ENCODE data around the gene FAM50B. TPM values are rescaled to one million over a fixed set of nuclear protein-coding genes. Genes with fewer than 3 reads are reported as not detected.

Gene FAM50B
- total and polyA plus RNA-seq, 2 of the 13 experiments (the other 11 are each of a cell fraction or from before 2014, with no cell fraction given): 0.05 TPM; not detected in 1

- TF ChIP-seq ZNF639 (CRISPR knock-in tag; conservative IDR thresholded peaks at IDR 0.05) (no peak; the same call in 1 of the 2 replicates), ZNF264 (CRISPR knock-in tag; IDR thresholded peaks at IDR 0.05) (no peak), ZNF550 (CRISPR knock-in tag; IDR thresholded peaks at IDR 0.05; ENCODE audit: borderline replicate concordance) (no peak), ZSCAN12 (CRISPR knock-in tag; IDR thresholded peaks at IDR 0.05) (no peak), NCOA2 (CRISPR knock-in tag; IDR thresholded peaks at IDR 0.05) (no peak), XBP1 (CRISPR knock-in tag; IDR thresholded peaks at IDR 0.05) (no peak), NFE2 (CRISPR knock-in tag; IDR thresholded peaks at IDR 0.05) (no peak), ZNF749 (CRISPR knock-in tag; IDR thresholded peaks at IDR 0.05; ENCODE audit: borderline replicate concordance) (no peak), CBX5 (CRISPR knock-in tag; IDR thresholded peaks at IDR 0.05; ENCODE audit: borderline replicate concordance) (no peak; the same call in 1 of the 2 replicates), ZNF101 (CRISPR knock-in tag; IDR thresholded peaks at IDR 0.05; ENCODE audit: borderline replicate concordance, low read depth) (no peak), DR1 (CRISPR knock-in tag; IDR thresholded peaks at IDR 0.05) (0 out of 2 replicates have a peak, but pooled peaks have one; percentile 17), ZNF274 (CRISPR knock-in tag; IDR thresholded peaks at IDR 0.05) (no peak), EED (CRISPR knock-in tag; IDR thresholded peaks at IDR 0.05) (no peak), SRSF1 (optimal IDR thresholded peaks at IDR 0.05; ENCODE audit: low read depth, low read length) (no peak), AKAP8 (CRISPR knock-in tag; IDR thresholded peaks at IDR 0.05) (no peak), NBN (conservative IDR thresholded peaks at IDR 0.05) (no peak), ZSCAN29 (CRISPR knock-in tag; conservative IDR thresholded peaks at IDR 0.05) (no peak), ZNF547 (CRISPR knock-in tag; IDR thresholded peaks at IDR 0.05) (no peak), MBNL3 (CRISPR knock-in tag; conservative IDR thresholded peaks at IDR 0.05) (no peak), AHR (CRISPR knock-in tag; IDR thresholded peaks at IDR 0.05) (no peak), KLF13 (CRISPR knock-in tag; IDR thresholded peaks at IDR 0.05) (no peak), PHF20 (CRISPR knock-in tag; IDR thresholded peaks at IDR 0.05) (0 out of 2 replicates have a peak, but pooled peaks have one; percentile 27), MEIS1 (CRISPR knock-in tag; IDR thresholded peaks at IDR 0.05; ENCODE audit: borderline replicate concordance) (no peak), ZKSCAN5 (CRISPR knock-in tag; IDR thresholded peaks at IDR 0.05) (no peak), HIVEP1 (CRISPR knock-in tag; IDR thresholded peaks at IDR 0.05) (0 out of 2 replicates have a peak, but pooled peaks have one; percentile 25), IRX3 (CRISPR knock-in tag; IDR thresholded peaks at IDR 0.05; ENCODE audit: borderline replicate concordance, low read depth) (no peak), ZSCAN20 (CRISPR knock-in tag; IDR thresholded peaks at IDR 0.05; ENCODE audit: borderline replicate concordance) (no peak), CEBPB (IDR thresholded peaks at IDR 0.05; ENCODE audit: borderline replicate concordance, low read depth, low read length) (no peak)
- TF ChIP-seq, protein P1, sequence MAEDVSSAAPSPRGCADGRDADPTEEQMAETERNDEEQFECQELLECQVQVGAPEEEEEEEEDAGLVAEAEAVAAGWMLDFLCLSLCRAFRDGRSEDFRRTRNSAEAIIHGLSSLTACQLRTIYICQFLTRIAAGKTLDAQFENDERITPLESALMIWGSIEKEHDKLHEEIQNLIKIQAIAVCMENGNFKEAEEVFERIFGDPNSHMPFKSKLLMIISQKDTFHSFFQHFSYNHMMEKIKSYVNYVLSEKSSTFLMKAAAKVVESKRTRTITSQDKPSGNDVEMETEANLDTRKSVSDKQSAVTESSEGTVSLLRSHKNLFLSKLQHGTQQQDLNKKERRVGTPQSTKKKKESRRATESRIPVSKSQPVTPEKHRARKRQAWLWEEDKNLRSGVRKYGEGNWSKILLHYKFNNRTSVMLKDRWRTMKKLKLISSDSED (CRISPR knock-in tag; IDR thresholded peaks at IDR 0.05): no peak
- TF ChIP-seq, protein P2, sequence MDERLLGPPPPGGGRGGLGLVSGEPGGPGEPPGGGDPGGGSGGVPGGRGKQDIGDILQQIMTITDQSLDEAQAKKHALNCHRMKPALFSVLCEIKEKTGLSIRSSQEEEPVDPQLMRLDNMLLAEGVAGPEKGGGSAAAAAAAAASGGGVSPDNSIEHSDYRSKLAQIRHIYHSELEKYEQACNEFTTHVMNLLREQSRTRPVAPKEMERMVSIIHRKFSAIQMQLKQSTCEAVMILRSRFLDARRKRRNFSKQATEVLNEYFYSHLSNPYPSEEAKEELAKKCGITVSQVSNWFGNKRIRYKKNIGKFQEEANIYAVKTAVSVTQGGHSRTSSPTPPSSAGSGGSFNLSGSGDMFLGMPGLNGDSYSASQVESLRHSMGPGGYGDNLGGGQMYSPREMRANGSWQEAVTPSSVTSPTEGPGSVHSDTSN (CRISPR knock-in tag; IDR thresholded peaks at IDR 0.05): no peak
Observed at GRCh38 chr6:3885262-3886036, 36.3 kb downstream of the FAM50B start (continued).

Data from HepG2 (cell line).